H4 (cell line): ENCODE data around the gene SND1. TPM values are rescaled to one million over a fixed set of nuclear protein-coding genes. Genes with fewer than 3 reads are reported as not detected.

Experiments
- DNase-seq: peaks from one replicate; pipeline ENCODE4 v3.0.0-alpha.2; 2015; ENCODE audit warnings: low spot score
- total RNA-seq: library from RNA; depleted of rRNA; stranded (reverse); fragments of >200 nt; shearing (Covaris generic); gene quantifications from 2 replicates; pipeline ENCODE4 v1.2.3, GENCODE V29; 2014; rRNA removed

Gene SND1
- total RNA-seq, 1 experiment from 2014 or later = 153 TPM

DNA sequence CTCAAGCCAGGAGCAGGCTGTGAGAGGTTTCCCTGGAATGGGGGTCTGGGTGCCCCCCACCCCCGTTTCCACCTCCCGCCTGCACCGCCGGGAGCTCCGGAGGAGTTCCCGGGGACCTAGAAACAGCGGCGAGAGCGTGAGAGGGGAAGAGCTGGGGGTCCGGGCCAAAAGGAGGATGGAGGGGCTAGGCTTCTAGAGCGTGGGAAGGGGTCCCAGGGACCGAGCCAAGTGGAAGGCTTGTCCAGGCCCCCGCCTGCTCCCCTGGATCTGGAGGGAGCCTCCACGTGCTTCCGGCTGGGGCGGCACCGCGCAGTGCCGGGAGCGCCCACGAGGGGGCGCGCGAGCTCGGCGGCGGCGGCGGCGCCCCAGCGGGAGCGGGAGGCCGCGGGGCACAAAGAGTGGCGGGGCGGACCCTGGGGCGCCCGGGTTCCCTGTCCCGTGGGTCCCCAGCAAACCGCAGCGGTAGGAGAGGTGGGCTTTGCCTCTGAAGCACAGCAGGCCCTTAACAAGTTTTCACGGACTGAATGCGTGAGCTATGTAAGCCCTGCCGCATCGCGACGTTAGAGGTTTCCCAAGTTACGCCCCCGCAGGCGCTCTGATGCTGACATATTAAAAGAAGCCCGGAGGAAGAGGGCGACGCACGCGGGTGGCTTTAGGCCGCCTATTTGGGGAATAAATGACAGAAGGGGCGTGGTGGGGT lies 483.7 kb downstream of the SND1 start:
- DNase-seq = peak; percentile 52

DNA sequence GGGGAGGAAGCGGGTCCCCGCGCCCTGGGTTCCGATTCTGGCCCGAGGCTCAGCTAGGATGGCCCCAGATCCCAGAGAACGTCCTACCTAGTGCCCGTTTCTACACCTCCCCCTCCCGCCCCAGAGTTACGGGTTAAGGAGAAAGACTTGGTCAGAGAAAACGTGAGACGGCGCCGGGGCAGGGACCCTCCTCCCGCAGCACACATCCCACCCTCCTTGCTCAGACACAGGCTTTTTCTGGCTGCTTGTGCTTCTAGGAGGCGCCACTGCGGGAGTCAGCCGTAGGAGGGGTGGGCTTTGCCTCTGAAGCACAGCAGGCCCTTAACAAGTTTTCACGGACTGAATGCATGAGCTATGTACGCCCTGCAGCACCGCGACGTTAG lies 484.2 kb downstream of the SND1 start:
- no peak for DNase-seq

DNA sequence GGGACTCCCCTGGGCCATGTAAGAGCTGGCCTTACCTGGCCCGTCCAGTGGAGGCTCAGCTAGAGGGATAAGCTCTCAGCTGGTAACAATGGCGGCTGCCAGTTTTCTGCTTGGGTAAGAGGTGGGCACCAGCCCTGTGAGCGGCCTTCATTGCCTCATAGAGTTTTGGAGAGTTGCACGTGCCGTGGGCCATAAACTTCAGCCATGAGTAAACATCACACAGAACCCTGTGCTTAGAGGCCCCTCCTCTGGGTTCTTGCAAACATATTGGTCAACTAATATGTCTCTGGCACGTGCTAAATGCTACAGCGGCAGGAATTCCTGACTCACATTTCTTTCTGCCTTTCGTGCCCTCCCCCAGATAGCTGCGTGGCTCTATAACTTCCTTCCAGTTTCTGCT lies 485.2 kb downstream of the SND1 start:
- peak; percentile 40 for DNase-seq

DNA sequence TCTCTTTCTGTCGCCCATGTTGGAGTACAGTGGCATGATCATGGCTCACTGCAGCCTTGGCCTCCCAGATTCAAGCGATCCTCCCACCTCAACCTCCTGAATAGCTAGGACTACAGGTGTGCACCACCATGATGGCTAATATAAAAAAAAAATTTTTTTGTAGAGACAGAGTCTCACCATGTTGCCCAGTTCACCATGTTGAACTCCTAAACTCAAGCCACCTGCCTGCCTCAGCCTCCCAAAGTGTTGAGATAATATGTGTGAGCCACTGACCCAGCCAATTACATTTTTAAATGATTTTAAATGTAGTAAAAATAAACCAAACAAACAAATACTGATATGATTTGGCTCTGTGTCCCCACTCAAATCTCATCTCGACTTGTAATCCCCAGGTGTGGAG lies 487.4 kb downstream of the SND1 start:
- no peak for DNase-seq

DNA sequence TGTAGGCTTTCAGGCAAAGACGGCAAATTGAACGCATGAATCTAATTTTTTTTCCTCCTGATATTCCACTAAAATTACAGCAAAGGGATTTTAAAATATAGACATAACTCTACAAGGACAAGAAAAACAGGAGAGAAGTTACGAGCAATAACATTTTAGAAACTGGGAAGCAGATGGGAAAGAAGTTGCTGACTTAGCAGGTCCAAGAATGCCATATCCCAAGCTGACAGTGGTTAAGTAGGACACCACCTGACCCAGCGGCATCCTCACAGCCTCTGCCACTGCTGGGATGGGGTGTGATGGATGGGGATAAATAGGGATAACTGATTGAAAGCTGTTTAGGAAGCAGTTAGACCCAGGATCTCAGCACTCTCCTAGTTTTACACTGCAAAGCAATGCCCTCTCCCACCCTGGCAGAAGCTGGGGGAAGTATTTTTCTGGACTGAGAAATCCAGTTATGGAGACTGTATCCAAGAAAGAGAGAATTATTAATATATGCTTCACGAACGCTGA lies 489.7 kb downstream of the SND1 start:
- DNase-seq = no peak

Other genes with a start within 250 kb of the SND1 start
- gene GCC1, start 66.6 kb upstream of the SND1 start, total RNA-seq = 16.9 and 18.6 TPM in 2 replicates
- gene ARF5, start 63.8 kb upstream of the SND1 start, total RNA-seq = 286 and 304 TPM in 2 replicates
- gene FSCN3, start 58.5 kb upstream of the SND1 start, total RNA-seq = 1.7 and 2.9 TPM in 2 replicates
- not detected in 2 replicates for gene PAX4, start 34.1 kb upstream of the SND1 start, total RNA-seq